ENCODE measurements around the gene SPOCD1.
"Not testable (repeated sequence)": the region's sequence is repeated elsewhere in the genome, so short reads cannot be mapped to it uniquely, and the experiment has no call there.

Gene SPOCD1

DNA sequence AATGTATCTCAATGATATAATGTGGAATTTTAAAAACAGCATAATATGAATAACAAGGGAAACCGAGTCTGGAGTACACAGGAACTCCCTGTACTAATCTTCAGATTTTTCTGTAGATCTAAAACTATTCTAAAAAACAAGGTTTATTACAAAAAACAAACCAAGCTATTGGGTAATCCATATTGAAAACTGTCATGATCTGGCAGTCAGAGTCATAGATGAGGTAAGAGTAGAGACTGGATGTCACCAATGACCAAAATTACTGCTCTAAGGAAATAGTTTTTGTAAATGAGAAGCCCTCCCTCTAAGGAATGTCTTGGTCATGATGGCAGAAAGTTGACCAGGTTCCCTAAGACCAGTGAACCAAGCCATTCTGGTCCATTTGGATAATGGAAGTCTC lies 2.4 kb upstream of the SPOCD1 start:
- TF ChIP-seq CTCF (IDR thresholded peaks at IDR 0.05; ENCODE audit: insufficient read depth, low read depth, low read length, missing control alignments) = no peak
- no peak for DNase-seq (ENCODE audit: low read depth)
- H3K4me3 ChIP-seq (ENCODE audit: low read length) = no peak overlapping the region

GRCh38 chr1:31816947-31817346 lies 1.1 kb upstream of the SPOCD1 start:
- DNase-seq (ENCODE audit: low read depth); H3K4me3 ChIP-seq (ENCODE audit: low read length): not testable (repeated sequence)

GRCh38 chr1:31816501-31816900 lies 679 bp upstream of the SPOCD1 start:
- H3K4me3 ChIP-seq (ENCODE audit: low read length); DNase-seq (ENCODE audit: low read depth): not testable (repeated sequence)

GRCh38 chr1:31815307-31815645 lies 546 bp downstream of the SPOCD1 start:
- DNase-seq (ENCODE audit: low read depth) = no peak
- no peak overlapping the region for H3K4me3 ChIP-seq (ENCODE audit: low read length)
- TF ChIP-seq CTCF (IDR thresholded peaks at IDR 0.05; ENCODE audit: insufficient read depth, low read depth, low read length, missing control alignments) = no peak

GRCh38 chr1:31814631-31815306 lies 1.1 kb downstream of the SPOCD1 start:
- no peak for TF ChIP-seq CTCF (IDR thresholded peaks at IDR 0.05; ENCODE audit: insufficient read depth, low read depth, low read length, missing control alignments)
- H3K4me3 ChIP-seq (ENCODE audit: low read length) = no peak overlapping the region
- DNase-seq (ENCODE audit: low read depth) = no peak

- no peak for DNase-seq (ENCODE audit: low read depth)
- no peak for TF ChIP-seq CTCF (IDR thresholded peaks at IDR 0.05; ENCODE audit: insufficient read depth, low read depth, low read length, missing control alignments)
- H3K4me3 ChIP-seq (ENCODE audit: low read length) = no peak overlapping the region
Observed at GRCh38 chr1:31814041-31814511, 1.7 kb downstream of the SPOCD1 start.

DNA sequence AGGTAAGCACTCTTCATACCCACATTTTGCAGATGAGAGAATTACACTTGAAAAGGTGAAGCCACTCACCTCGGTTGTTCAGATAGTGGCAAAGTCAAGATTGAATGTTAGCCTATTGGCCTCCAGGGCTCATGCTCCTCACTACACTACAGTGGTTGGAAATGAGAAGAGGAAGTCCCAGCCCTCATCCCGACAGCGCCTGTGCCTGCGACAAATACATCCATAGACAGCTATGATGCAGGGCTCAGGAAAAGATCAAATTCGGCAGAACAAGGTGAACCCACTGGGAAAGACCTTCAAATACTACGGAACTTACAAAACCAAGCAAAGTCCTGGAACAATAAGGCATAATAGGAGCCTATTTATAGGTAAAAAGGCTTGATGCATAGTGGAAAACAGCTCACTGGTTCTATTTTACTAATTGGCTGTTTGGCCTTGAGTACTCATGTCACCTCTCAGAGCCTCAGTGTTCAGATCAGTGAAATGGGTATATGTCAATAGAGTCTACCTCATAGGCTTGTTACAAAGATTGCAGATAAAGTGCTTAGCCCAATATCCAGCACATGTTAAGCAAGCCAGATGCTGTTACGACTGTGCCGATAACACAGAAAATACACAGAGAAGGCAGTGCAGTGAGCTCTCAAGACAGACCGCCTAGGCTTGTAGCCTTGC lies 3.5 kb downstream of the SPOCD1 start:
- no peak for DNase-seq (ENCODE audit: low read depth)
- TF ChIP-seq CTCF (IDR thresholded peaks at IDR 0.05; ENCODE audit: insufficient read depth, low read depth, low read length, missing control alignments) = no peak
- H3K4me3 ChIP-seq (ENCODE audit: low read length) = no peak overlapping the region

DNA sequence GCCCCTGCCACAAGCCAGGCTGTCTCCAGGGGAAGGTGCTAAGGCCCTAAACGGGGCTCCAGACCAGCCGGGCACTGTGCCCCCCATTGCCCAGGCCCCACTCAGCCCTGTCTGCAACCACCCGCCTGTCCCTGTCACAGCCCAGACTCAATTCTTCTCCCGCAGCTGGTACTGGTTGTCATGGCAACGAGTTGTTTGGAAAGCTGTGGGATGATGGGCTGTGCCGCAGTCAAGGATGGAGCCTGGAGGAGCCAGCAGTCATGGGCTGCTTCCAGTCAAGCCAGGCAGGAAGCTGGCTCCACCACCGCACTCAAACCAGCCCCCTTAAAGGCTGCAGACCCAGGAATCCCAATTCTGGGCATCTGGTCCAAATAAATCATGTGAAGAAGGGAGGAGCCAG lies 4.2 kb downstream of the SPOCD1 start:
- no peak for TF ChIP-seq CTCF (IDR thresholded peaks at IDR 0.05; ENCODE audit: insufficient read depth, low read depth, low read length, missing control alignments)
- no peak for DNase-seq (ENCODE audit: low read depth)

More for the DNA sequence above, 4.2 kb downstream of the SPOCD1 start:
- no peak overlapping the region for H3K4me3 ChIP-seq (ENCODE audit: low read length)

Data from epithelial cell of esophagus (primary cell).